ENCODE data around the gene ADAMTS5.

The ADAMTS5 gene

DNA sequence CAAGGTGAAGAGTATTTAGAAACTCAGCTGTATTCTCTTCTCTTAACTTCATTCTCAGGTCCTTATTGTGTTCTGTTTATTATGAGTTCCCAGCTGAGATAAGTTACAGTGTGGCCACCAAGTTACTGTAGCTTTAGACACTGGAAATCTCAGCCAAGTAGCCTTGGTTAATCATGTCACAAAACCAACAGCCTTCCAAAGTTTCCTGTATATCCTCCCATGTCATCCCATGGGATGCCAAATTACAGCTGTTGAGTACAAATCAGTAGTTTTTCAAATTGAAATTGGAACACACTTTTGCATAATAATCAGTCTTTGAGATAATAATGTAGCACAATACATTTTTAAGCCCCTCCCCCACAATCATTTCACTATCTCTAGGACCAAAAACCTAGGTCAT is 10.7 kb downstream of the ADAMTS5 start:
- Histone ChIP-seq H3K9ac (ENCODE audit: low read length) (no peak overlapping the region), H3K4me3 (ENCODE audit: low read length) (no peak overlapping the region), H3K9me3 (replicated peaks; ENCODE audit: insufficient read depth, low read length) (no peaks in the 10 kb centered on the region), H3K9me2 (replicated peaks; ENCODE audit: insufficient read depth, low read length) (no peaks in the 10 kb centered on the region), H3K27ac (ENCODE audit: low read length) (no peak overlapping the region), H3K4me2 (ENCODE audit: low read depth, low read length) (no peak overlapping the region), H3K27me3 (replicated peaks; ENCODE audit: insufficient read depth, low read length) (no peaks in the 10 kb centered on the region), H3K36me3 (replicated peaks; ENCODE audit: insufficient read depth, low read length) (no peaks in the 10 kb centered on the region), H3K4me1 (ENCODE audit: low read length) (no peaks in the 10 kb centered on the region), H3K79me2 (ENCODE audit: low read length) (no peaks in the 10 kb centered on the region), H4K20me1 (ENCODE audit: insufficient read depth, low read length) (no peaks in the 10 kb centered on the region), H2AFZ (ENCODE audit: low read length) (no peak overlapping the region), H3F3A (ENCODE audit: insufficient read depth, low read length) (no peaks in the 10 kb centered on the region)
- no peak for DNase-seq
- no peak for TF ChIP-seq EZH2 (optimal IDR thresholded peaks at IDR 0.05; ENCODE audit: low read depth, low read length)

DNA sequence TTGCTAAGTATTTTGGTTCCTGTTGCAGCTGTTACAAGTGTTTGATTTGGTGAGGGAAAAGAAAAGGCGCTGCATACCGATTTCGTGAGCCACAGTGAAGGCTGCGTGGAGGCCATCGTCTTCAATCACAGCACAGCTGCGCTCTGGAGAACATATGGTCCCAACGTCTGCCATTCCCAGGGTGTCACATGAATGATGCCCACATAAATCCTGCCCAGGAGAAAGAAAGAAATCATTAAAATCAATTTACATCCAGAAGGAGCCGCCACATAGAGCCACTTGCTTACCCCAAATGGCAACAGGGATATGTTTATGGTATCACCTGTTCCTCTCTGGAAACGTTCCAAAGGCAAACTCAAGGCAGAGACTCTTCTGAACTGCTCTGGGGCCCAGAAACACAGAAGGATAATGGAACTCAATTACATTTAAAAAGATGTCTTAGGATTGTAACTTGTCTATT is 12.2 kb downstream of the ADAMTS5 start:
- DNase-seq: no peak
- H3K9me2 ChIP-seq (replicated peaks; ENCODE audit: insufficient read depth, low read length): no peaks in the 10 kb centered on the region
- H3K27ac ChIP-seq (ENCODE audit: low read length): no peak overlapping the region
- H3K9ac ChIP-seq (ENCODE audit: low read length): no peak overlapping the region
- TF ChIP-seq EZH2phosphoT487 (IDR thresholded peaks at IDR 0.05; ENCODE audit: low read length) (no peak), EZH2 (optimal IDR thresholded peaks at IDR 0.05; ENCODE audit: low read depth, low read length) (no peak)
- TF ChIP-seq, protein P1, sequence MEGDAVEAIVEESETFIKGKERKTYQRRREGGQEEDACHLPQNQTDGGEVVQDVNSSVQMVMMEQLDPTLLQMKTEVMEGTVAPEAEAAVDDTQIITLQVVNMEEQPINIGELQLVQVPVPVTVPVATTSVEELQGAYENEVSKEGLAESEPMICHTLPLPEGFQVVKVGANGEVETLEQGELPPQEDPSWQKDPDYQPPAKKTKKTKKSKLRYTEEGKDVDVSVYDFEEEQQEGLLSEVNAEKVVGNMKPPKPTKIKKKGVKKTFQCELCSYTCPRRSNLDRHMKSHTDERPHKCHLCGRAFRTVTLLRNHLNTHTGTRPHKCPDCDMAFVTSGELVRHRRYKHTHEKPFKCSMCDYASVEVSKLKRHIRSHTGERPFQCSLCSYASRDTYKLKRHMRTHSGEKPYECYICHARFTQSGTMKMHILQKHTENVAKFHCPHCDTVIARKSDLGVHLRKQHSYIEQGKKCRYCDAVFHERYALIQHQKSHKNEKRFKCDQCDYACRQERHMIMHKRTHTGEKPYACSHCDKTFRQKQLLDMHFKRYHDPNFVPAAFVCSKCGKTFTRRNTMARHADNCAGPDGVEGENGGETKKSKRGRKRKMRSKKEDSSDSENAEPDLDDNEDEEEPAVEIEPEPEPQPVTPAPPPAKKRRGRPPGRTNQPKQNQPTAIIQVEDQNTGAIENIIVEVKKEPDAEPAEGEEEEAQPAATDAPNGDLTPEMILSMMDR (IDR thresholded peaks at IDR 0.05; ENCODE audit: low read length): no peak
- H3K4me1 ChIP-seq (ENCODE audit: low read length): no peaks in the 10 kb centered on the region
- no peaks in the 10 kb centered on the region for H3K79me2 ChIP-seq (ENCODE audit: low read length)
- H3F3A ChIP-seq (ENCODE audit: insufficient read depth, low read length): no peaks in the 10 kb centered on the region
- no peaks in the 10 kb centered on the region for H3K36me3 ChIP-seq (replicated peaks; ENCODE audit: insufficient read depth, low read length)
- H4K20me1 ChIP-seq (ENCODE audit: insufficient read depth, low read length): no peaks in the 10 kb centered on the region
- H3K27me3 ChIP-seq (replicated peaks; ENCODE audit: insufficient read depth, low read length): no peaks in the 10 kb centered on the region
- H3K4me2 ChIP-seq (ENCODE audit: low read depth, low read length): no peak overlapping the region
- H3K4me3 ChIP-seq (ENCODE audit: low read length): no peak overlapping the region
- no peak overlapping the region for H2AFZ ChIP-seq (ENCODE audit: low read length)
- H3K9me3 ChIP-seq (replicated peaks; ENCODE audit: insufficient read depth, low read length): no peaks in the 10 kb centered on the region

- no peaks in the 10 kb centered on the region for H3F3A ChIP-seq (ENCODE audit: insufficient read depth, low read length)
- H2AFZ ChIP-seq (ENCODE audit: low read length): no peak overlapping the region
- H4K20me1 ChIP-seq (ENCODE audit: insufficient read depth, low read length): no peaks in the 10 kb centered on the region
- H3K9ac ChIP-seq (ENCODE audit: low read length): no peak overlapping the region
- no peak for DNase-seq
- H3K79me2 ChIP-seq (ENCODE audit: low read length): no peaks in the 10 kb centered on the region
- no peaks in the 10 kb centered on the region for H3K36me3 ChIP-seq (replicated peaks; ENCODE audit: insufficient read depth, low read length)
- no peaks in the 10 kb centered on the region for H3K9me2 ChIP-seq (replicated peaks; ENCODE audit: insufficient read depth, low read length)
- no peak overlapping the region for H3K4me2 ChIP-seq (ENCODE audit: low read depth, low read length)
- H3K27me3 ChIP-seq (replicated peaks; ENCODE audit: insufficient read depth, low read length): no peaks in the 10 kb centered on the region
- TF ChIP-seq EZH2phosphoT487 (IDR thresholded peaks at IDR 0.05; ENCODE audit: low read length): no peak
- TF ChIP-seq, protein P1 (IDR thresholded peaks at IDR 0.05; ENCODE audit: low read length): no peak
- no peak for TF ChIP-seq EZH2 (optimal IDR thresholded peaks at IDR 0.05; ENCODE audit: low read depth, low read length)
- no peak overlapping the region for H3K4me3 ChIP-seq (ENCODE audit: low read length)
- no peaks in the 10 kb centered on the region for H3K9me3 ChIP-seq (replicated peaks; ENCODE audit: insufficient read depth, low read length)
- no peak overlapping the region for H3K27ac ChIP-seq (ENCODE audit: low read length)
- no peaks in the 10 kb centered on the region for H3K4me1 ChIP-seq (ENCODE audit: low read length)
Observed at GRCh38 chr21:26952374-26953066, 14.4 kb downstream of the ADAMTS5 start.

- Histone ChIP-seq H3K27me3 (replicated peaks; ENCODE audit: insufficient read depth, low read length) (no peaks in the 10 kb centered on the region), H3K9ac (ENCODE audit: low read length) (no peak overlapping the region), H3K36me3 (replicated peaks; ENCODE audit: insufficient read depth, low read length) (no peaks in the 10 kb centered on the region), H3K4me1 (ENCODE audit: low read length) (0 out of 2 replicates have a peak, but pooled peaks cover 9% of the 10 kb centered on the region), H3K9me3 (replicated peaks; ENCODE audit: insufficient read depth, low read length) (no peaks in the 10 kb centered on the region), H3K27ac (ENCODE audit: low read length) (no peak overlapping the region), H3K79me2 (ENCODE audit: low read length) (no peaks in the 10 kb centered on the region), H3K4me2 (ENCODE audit: low read depth, low read length) (no peak overlapping the region), H3F3A (ENCODE audit: insufficient read depth, low read length) (no peaks in the 10 kb centered on the region), H3K4me3 (ENCODE audit: low read length) (no peak overlapping the region), H3K9me2 (replicated peaks; ENCODE audit: insufficient read depth, low read length) (no peaks in the 10 kb centered on the region), H2AFZ (ENCODE audit: low read length) (no peak overlapping the region), H4K20me1 (ENCODE audit: insufficient read depth, low read length) (no peaks in the 10 kb centered on the region)
- DNase-seq: no peak
- TF ChIP-seq, protein P1 (IDR thresholded peaks at IDR 0.05; ENCODE audit: low read length): no peak
- TF ChIP-seq EZH2 (optimal IDR thresholded peaks at IDR 0.05; ENCODE audit: low read depth, low read length): no peak
- no peak for TF ChIP-seq EZH2phosphoT487 (IDR thresholded peaks at IDR 0.05; ENCODE audit: low read length)
Observed at GRCh38 chr21:26949830-26950229, 17.1 kb downstream of the ADAMTS5 start.
